Epidermal melanocyte (primary cell): ENCODE data around the gene RPS19BP1.
"Not testable (repeated sequence)": the region's sequence is repeated elsewhere in the genome, so short reads cannot be mapped to it uniquely, and the experiment has no call there.

ENCODE experiments used
- DNase-seq: peaks from one replicate; pipeline ENCODE4 v3.0.0; 2011; ENCODE audit warnings: low spot score; ENCODE audit not compliant: insufficient read length

RPS19BP1 gene

DNA sequence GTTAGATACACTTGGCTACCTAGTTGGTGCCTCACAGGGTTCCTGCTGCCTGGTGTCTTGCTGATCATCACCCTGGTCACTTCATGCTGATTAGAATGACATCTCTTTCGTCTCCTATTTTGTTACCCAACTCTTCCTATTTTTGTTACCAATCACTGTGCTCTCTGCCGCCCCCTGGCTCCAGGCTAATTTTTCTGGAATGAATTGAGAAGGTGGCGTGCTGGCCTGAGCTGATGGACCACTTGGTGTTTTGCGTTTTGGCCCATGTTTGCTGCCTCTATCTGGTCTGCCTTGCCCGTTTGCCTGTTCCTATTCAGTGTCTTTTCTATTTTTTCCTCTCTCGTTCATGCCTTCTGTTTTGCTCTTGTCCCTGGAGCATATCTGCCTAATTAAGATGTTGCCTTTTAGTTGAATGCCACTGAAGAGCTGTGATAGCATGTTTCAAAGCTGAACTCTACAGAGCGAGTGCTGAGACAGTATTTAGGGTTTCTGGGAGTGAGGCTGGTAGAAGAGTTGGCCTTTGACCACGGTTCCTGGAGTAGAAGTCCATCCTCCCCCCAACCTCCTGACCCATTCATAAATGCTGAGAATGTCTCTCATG lies 18.1 kb downstream of the RPS19BP1 start:
- DNase-seq, result peak; percentile 58

DNA sequence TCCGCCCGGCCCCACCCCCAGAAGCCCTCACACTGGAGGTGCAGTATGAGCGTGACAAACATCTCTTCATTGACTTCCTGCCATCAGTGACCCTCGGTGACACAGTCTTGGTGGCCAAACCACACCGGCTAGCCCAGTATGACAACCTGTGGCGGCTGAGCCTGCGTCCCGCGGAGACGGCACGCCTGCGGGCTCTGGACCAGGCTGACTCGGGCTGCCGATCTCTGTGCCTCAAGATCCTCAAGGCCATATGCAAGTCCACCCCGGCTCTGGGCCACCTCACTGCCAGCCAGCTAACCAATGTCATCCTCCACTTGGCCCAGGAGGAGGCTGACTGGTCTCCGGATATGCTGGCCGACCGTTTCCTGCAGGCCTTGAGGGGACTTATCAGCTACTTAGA lies 18.8 kb downstream of the RPS19BP1 start:
- DNase-seq, result no peak

DNA sequence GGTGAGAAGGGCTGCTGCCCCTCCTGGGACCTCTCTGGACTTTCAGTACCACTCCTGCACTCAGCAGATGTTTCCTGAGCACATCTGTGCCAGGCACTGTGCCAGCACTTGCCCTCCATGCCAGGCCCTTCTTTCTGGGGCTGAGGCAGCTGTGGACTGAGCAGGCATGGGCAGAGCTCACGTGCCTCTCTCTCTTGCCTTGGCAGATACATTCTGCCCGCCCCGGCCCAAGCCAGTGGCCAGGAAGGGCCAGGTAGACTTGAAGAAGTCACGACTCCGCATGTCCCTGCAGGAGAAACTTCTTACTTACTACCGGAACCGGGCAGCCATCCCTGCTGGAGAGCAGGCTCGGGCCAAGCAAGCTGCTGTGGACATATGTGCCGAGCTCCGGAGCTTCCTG lies 20.5 kb downstream of the RPS19BP1 start:
- no peak for DNase-seq

DNA sequence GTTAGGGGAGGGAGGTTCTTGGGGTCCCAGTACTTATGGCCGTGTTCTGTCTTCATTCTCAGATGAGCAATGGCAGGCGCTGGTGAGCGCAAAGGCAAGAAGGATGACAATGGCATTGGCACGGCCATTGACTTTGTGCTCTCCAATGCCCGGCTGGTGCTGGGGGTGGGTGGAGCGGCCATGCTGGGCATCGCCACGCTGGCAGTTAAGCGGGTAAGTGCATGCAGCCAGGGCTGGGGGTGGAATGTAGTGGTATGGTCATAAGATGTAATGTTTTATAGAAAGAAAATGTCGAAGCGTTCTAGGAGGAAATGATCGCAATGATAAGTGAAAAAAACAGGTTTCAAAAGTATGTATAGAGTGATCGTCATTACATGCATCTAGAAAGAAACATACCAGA lies 21.3 kb downstream of the RPS19BP1 start:
- no peak for DNase-seq

DNA sequence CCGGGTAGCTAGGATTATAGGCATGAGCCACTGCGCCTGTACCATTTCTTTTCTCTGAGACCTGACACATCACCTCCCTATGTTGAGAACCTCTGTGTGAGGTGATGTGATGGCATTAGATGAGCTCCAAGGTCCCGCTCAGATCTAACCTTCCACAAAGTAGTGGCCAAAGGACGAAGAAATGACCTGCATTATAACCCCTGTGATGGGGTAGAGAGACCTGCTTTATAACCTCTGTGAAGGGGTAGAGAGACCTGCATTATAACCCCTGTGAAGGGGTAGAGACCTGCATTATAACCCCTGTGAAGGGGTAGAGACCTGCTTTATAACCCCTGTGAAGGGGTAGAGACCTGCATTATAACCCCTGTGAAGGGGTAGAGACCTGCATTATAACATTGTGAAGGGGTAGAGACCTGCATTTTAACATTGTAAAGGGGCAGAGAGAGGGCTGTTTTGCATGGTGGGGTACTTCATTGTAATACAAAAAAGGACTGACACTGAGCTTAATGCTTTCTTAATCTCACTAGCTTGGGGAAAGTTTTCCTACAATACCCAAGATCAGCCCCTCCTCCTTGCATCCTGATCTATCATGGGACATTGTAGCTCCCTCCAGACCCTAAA lies 21.9 kb downstream of the RPS19BP1 start:
- DNase-seq, result no peak

DNA sequence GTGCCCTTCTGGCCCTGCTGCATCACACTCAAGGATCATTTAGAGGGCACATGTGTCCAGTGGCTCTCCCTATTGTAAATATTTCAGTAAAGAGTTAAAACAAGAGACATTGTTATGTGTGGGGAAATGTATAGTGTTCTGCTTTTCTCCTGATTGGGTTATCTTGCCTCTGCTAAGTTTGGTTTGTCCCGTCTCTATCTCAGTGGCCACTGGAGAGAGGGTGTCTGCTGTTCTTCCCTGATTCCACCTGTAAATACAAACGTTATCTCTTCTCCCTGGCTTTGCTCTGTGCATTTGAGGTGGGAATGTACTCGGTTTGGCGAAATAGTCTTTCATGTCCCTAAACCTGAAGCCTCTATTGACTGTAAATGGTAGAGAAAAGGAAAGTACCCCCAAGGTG lies 24.2 kb downstream of the RPS19BP1 start:
- DNase-seq, result no peak

DNA sequence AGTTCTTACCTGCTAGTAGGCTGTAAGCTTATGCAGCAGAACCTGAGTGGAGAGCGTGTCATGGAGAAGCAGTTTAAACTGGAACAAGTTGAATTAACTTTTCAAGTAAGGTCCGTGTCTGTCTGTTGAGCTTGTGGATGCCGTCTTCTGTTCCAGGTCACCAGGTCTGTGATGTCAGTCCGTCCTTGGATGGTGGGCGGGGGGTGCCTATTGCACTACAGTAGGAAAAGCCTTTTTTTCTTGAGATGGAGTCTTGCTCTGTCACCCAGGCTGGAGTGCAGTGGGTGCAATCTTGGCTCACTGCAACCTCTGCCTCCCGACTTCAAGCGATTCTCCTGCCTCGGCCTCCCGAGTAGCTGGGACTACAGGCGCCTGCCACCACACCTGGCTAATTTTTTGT lies 25.5 kb downstream of the RPS19BP1 start:
- DNase-seq, result not testable (repeated sequence)

DNA sequence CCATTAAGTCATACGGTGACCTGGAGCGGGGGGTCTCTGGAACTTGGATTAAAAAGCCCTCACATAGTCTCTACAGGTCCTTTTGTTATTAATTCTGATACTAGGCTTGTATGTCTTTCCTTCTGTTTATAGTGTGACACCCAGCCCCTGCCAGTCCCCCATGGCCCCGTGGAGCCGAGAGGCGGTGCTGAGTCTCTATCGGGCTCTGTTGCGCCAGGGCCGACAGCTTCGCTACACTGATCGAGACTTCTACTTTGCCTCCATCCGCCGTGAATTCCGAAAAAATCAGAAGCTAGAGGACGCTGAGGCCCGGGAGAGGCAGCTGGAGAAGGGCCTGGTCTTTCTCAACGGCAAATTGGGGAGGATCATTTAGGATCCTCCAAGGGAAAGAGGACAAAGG lies 28.5 kb downstream of the RPS19BP1 start:
- DNase-seq, result no peak

DNA sequence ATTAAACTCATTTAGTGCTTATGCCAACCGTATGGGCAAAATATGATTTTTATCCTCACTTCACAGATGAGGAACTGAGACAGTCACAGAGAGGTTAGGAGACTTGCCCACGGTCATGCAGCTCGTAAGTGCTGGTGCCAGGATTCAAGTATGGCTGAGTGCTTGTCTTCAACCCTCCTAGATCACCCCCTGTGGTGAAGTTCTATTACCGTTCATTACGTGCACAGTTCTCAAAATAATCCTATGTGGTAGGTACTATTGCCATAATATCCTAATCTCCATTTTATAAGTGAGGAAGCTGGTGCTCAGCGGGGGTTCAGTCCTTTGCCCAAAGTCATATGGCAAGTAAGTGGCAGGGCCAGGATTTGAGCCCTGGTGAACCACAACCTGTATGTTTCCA lies 28.9 kb downstream of the RPS19BP1 start:
- DNase-seq, result no peak

DNA sequence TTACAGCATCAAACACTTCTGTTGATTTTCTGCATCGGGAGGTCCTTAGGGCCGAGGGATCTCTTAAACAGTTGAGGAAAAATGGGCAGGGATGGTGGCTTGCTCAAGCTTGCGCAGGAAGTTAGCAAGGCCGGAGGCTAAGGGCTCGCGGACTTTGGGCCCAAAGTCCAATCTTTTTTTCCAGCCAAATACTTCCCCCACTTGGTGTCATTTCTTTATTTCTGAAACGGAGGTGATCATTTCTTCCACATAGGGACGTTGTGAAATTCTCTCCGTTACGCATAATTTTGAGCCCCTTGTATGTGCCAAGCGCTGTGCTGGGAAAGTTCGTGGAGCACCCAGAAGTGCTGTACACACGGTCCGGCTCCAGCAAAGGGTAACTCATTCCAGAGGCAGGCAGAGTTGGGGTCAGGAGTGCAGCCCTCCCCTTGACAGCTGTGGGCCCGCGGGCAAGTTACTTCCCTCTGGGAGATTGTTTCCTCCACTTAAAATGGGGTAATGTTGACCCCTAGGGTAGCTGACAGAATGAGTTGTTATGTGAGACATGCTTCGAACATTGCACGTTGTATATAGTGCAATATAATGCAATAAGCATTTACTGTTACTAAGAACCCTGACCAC lies 29.6 kb downstream of the RPS19BP1 start:
- DNase-seq, result no peak

DNA sequence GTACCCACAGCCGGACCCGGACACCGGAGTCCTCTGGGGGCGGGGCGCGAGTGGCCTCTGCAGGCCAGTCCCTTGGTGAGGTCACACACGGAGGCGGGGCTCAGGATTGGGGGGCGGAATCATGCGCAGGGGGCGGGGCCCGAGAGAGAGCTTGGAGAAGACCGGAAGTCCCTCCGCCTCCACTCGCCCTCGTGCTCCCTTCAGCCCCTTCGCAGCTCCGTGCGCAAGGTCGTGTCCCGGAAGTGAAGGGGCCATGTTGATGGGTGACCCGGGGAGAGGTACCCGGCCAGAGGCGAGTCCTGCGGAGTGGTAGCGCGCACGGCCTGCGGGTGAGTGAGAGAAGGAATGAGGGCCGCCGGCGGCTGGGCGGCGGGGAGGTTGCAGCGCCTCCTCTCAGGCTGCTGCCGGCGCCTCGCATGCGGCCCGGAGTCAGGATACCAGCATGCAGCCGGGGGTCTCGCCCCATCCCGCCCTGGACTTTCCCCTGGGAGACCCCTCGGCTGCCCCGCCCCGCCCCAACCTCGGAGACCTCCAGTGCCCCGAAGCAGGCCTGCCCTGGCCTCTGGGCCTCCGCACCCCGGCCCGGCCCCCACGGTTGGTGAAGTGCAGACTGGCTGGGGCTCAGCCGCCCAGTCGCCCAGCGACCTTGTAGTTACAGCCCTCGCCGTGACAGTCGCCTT lies 30.3 kb downstream of the RPS19BP1 start, which contains the start of gene MIEF1:
TSS of gene MIEF1 (plus strand) at position 182 of the 680 bp plus-strand sequence. CDS start 9,005 bp downstream, outside the sequence.
- peak; percentile 90 for DNase-seq

DNA sequence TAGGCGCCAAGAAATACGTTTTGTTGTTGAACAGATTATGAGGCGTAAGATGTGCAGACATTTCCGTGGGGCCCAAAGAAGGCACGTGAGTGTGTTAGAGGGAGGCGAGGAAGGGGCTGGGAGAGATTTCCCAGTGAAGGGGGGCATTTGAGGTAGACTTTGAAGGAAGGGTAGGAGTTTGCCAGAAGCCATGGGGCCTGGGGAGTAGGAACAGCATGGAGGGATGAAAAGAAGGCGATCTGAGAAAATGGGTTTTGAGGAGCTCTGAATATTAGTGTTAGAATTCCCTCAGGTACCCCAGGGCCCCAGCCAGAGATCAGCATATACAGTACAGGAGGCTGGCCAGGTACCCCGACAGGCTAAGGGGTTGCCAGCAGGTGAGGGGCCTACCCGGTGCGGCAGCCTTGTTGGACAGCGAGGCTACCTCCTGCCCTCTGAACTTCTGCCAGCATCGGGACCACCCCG lies 30.9 kb downstream of the RPS19BP1 start:
- no peak for DNase-seq

DNA sequence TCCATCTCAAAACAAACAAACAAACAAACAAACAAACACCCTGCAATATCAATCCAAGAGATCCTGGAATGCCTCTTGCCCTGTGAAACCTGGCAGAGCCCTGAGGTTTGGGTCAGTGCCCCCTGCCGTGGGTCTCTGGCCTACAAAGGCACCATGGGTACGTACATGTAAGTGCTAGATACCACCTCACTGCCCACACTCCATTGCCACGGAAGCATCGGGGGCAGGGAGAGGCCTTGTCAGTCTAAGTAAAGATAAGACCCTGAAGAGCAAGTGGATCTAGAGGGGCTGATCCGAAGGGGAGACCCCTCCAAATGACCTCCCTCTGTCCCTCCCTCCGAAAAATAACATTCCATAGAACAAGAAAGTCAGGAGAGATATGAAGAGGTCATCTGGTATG lies 32.4 kb downstream of the RPS19BP1 start:
- no peak for DNase-seq

DNA sequence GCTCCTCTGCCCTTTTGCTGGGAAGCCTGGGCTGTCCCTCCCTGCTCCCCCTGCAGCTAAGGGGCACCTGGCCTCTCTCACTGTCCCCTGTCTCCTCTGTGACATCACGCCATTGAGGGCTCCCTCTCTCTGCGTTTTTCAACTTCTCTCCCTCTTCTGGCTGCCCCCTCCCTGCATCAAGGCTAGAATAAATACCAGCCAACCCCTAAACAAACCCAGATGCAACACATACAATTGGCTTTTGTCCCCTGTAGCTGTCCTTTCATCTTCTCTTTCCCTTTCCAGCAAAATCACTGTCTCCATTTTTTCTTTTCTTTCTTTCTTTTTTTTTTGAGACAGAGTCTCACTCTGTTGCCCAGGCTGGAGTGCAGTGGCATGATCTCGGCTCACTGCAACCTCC lies 33.7 kb downstream of the RPS19BP1 start:
- DNase-seq, result no peak

DNA sequence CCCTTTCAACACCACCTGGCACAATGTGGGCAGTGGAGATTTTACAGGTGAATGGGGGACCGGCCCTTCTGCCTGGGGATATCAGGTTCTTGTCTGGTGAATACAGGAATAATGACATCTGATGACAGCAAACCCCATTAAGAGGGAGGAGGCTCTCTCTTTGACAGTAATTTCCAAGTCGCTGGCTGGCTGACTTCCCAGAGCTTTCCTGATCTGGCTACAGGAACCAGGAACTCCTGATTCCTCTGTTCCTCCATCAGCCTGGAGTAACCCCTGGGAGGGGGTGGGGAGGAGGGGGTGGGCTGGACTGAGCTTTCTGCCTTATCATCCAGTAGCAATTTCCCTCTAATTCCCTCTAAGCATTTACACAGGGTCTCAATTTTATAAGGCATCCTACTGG lies 34.2 kb downstream of the RPS19BP1 start:
- no peak for DNase-seq

DNA sequence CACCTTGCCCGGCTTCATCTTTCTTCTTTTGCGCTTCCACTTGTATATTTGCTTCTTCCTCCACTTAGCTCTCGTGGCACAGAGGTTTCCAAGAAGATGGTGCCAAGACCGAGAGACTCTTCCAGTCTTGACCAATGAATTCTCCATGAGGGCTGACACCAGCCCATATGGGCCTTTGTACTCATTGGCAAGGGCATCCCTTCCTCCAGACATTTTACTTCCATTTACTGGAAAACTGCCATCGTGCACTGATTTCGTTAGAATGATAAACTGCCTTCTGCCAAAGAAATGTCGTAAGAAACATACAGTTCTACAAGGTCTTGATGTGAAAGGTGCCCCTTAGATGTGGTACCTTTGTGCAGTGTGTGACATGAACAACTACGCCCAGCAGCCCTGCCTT lies 35.1 kb downstream of the RPS19BP1 start:
- DNase-seq, result no peak

DNA sequence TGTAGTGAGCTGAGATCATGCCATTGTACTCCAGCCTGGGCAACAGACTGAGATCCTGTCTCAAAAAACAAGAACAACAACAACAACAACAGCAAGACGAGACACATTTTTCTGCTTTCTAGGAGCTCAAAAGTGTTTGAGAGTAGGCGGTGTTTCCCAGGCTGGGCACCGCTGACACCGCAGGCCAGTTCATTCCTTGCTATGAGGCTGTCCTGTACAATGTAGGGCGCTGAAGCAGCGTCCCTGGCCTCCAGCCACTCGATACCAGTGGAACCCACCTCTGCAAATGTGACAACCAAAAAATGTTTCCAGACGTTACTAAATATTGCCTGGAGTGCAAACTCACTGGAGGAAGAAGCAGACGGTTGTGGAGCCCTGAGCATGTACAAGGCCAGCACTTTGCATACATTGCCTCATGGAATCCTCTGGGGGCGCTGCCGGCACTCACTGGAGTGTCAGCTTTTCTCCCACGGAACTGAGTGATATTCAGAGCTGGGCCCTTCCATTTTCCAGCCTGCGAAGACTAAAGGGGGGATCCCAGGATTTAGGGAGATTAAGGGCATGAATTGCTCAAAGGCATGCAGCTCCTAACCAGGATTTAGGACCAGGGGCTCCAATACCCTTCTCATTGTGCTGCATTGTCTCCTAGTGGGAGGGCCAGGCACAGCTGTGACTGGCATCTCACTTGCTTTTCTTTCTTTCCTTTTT lies 36.3 kb downstream of the RPS19BP1 start:
- no peak for DNase-seq

DNA sequence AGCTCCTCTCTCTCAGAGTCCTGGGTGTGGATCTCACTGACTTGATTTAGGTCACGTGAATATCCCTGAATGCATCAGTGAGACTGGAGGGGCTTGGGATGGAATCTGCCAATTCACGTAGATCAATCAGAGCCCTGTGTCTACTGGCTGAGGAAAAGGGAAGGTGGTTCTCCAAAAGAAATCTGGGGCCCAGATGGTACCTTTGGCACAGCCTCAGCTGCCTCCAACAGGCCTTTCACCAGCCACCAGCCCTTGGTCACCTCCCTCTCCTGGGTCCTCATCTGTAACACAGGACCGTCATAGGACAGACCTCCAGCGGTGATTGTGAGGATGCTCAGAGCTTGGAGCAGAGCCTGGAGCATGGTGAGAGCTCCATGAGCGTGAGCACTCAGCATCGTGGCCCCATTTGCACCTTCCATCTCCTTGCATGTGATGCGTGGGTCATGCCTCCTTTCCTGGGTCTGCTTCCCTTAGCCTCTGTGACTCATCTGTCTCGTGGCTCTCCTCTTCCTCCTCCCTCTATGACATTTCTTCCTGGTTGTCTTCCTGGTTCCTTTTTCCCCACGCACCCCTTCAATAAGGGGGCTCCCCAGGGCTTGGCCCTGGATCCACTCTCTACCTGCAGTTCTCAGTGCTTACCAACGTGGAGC lies 38.0 kb downstream of the RPS19BP1 start:
- no peak for DNase-seq

DNA sequence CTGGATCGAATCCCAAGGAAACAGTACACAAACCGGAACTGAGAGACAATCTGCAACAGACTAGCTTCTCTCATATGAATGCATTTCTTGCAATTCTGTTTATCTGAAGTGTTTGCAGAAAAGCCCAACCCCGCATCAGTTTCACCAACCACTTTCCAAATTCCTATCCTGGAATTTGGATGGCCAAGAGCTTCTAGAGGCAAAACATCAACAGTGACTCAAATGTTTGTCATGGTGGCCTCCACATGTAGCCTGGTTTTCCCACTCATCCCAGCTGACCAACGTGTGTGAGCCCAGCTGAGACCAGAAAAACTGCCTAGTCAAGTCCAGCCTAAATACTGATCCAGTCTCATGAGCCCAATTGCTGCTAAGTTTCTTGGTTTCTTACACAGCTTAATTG lies 38.8 kb downstream of the RPS19BP1 start:
- peak; percentile 65 for DNase-seq

DNA sequence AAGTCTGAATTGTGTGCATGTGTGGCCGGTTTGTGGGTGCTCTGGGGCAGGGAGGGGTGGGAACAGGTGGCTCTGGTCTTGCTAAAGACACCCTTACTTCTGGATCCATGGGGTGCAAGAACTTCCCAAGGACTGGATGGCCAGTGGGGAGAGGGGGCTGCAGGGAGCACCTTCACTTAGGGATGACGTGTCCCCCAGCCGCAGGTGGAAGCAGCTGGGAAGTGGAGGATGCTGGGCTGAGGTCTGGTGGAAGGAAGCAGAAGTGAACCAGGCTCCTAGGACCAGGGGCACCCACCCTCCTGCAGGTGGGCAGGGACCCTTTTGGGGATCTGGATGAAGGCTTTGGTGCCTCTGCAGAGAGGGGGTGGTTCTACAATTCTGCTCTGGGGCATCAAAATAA lies 40.4 kb downstream of the RPS19BP1 start:
- no peak for DNase-seq

DNA sequence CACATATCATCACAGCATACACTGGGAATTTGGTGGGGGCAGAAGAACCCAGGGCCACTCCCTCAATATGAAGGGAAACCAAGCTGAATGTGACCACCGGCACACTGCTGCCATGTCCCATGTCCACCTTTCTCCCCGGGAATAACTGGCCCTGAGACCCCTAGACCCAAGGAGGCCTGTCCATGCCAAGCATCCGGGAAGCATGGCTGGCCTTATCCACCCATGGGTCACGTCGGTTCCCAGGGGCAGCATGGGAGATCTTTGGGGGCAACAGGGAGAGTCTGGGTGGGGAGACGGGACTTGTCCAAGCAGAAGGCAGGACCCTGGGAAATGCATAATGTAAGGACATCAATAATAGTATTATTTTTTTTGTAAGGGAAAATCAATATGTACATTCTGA lies 40.9 kb downstream of the RPS19BP1 start:
- no peak for DNase-seq
